Measurements from ENCODE around the gene CD247.

Gene CD247

DNA sequence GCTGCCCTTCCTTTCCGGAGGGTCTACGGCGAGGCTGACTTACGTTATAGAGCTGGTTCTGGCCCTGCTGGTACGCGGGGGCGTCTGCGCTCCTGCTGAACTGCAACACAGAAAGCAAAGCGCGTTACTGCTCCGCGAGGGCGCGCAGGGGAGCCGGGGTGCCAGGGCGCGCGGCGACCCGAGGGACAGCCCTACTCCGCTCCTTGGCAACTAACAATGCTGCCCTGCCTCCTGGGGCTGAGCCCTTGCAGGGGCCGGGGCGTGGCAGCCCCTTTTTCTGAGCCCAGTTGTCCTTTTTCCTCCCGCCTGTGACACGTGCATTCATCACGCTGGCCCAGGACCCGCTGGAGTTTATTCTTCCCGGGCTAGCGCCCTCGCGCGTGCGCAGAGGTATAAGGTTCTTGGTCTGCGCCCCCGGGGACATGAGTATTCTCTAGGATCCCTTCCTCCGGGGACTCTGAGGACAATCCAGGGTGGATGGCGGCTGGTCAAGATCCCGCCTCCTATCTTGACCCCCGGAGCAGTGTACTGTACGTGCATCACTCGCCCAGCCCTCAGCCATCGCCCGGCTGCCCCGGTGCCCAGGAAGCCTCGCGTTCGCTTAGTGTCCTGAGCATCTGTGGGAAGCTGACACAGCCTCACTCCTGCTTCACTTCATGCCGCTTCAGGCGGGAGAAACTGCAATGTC lies 78.9 kb downstream of the CD247 start:
- no peak for DNase-seq (ENCODE audit: low read depth in 2 of 2)

DNA sequence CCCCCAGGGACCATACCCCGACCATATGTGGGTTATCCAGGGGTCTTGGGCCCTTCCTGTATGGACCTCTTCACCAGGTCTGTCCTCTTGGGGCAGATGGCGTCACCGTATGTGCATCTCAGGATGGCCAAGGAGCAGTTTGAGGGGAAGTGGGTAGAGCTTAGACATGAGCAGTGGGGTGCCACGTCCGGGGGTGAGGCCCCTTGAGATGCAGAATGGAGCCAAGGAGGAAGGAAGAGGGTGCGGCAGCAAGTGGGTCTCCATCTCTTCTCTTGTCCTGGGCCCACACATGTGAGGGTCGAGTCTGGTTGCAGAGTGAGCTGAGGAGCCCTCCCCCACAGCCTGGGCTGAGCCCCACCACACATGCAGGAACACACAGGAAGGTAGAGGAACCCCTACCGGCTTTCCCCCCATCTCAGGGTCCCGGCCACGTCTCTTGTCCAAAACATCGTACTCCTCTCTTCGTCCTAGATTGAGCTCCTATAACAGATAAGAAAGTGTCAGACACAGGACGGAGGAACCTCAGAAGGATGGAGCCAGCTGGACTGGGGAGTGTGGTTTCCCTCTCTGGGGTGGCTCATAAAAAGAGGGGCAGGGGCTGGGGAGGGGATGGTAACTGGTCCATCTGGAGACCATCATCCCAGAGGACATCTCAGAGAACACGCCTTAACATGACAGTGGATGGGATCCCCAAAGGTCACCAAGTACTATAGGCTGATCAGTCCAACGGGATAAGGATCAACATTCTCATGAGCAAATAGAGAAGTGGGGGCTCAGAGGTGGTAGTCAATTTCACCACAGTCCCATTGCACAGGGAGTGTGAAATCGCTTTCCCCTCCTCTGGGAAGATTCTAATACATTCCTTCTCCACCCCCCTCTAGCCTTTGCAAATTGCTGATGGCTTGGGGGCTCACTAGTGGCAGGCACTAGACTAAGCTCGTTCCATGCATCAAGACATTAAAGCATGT lies 79.9 kb downstream of the CD247 start:
- DNase-seq (ENCODE audit: low read depth in 2 of 2) = no peak

DNA sequence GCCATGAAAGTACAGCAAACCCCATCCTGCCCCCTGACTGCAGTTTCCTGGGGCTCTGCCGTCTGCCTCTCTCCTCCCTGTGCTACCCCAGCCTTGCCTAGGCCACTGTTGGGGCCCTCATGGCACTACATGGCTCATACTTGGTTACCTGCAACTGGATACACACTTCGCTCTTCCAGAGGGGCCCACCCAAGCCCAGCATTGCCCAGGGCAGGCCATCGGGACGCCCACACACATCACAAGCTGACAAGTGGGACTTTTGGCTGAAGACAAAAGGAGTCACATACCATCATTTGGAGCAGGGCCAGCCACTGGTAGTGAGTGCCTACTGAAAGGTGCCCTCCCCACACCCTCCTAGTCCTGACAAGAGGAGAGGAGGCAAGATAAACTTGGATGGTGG lies 82.8 kb downstream of the CD247 start:
- DNase-seq (ENCODE audit: low read depth in 2 of 2) = no peak

DNA sequence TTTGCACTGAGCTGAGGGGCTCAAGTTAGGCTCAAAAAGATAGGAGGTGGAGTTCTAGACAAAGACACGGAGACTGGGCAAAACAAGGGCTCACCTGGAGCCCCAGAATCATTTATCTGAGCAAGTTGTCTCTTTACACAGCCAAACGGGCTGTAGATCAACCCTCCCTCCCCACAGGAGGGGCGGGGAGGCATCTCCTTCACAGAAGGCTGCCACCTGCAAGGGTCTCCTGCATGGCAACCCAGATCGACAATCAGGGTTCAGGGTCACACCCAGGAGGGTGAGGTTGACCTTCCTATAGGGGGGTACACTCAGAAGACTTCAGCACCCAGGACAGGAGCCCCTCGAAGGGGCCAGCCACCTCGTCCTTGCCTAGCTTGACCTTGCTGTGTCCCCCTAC lies 84.0 kb downstream of the CD247 start:
- DNase-seq (ENCODE audit: low read depth in 2 of 2) = no peak

DNA sequence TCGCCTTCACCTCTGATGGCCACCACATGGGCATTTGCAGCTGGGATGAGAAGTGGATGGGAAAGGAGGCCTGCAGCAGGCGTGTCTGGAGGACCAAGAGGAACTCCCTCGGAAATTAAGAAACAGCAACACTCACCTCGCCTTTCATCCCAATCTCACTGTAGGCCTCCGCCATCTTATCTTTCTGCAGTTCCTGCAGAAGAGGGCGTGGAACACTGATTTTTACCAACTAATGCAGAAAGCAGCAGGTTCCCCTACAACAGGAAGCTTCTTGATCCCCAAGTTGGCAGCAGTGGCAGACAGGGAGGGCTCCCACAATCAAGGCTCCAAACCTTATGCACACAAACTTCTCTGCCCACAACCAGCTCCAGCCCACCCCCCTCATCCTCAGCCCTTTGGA lies 84.4 kb downstream of the CD247 start:
- no peak for DNase-seq (ENCODE audit: low read depth in 2 of 2)

DNA sequence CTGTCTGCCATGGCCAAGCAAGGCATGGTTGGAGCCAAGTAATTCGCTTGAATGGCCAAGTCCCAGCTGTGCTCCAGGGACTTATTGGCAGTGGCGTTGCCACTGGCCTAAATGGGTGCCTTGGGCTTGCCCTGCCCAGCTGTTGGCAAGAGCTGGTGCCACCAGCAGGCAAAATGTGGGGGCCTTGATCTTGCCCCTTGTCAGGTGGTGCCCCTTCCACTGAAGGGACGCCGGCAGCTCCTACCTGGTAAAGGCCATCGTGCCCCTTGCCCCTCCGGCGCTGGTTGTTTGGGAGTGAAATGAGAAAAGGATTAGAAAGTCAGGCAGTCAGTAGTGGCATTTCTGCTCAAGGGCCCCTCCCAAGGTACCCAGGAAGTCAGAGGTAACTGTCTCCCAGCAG lies 85.5 kb downstream of the CD247 start:
- no peak for DNase-seq (ENCODE audit: low read depth in 2 of 2)

DNA sequence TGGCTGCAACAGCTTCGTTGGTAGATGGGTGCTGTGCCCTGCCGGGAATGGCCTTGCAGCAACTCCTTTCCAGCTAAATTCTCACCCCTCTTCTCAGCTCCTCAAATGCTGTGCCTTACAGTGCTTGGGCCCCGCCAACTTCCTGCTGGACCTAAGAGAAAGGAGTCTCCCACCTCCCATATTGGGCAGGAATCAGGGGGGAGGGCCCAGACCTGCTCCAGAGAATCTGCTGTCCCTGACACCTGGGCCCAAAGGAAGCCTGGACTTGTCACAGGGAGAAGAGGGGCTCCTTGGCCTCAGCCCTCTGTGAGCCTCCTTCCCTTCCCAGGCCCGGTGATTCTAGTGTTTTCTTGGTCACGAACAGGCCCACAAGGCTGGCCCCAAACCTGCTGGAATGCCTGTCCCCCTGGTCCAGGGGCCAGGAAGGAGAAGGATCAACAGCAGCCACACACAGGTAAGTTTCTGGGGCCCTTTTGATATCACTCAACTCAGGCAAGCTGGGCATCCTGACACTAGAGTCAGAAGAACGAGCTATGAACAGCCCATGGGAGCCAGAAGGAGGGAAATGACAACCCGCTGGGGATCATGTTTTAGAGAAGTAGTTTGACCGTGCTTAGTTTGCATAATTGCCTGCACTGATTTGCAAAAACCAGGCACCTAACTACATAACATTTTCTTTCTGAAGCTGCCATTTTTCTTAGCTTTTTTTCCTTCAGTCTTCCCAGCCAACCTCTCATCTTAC lies 86.2 kb downstream of the CD247 start:
- no peak for DNase-seq (ENCODE audit: low read depth in 2 of 2)

DNA sequence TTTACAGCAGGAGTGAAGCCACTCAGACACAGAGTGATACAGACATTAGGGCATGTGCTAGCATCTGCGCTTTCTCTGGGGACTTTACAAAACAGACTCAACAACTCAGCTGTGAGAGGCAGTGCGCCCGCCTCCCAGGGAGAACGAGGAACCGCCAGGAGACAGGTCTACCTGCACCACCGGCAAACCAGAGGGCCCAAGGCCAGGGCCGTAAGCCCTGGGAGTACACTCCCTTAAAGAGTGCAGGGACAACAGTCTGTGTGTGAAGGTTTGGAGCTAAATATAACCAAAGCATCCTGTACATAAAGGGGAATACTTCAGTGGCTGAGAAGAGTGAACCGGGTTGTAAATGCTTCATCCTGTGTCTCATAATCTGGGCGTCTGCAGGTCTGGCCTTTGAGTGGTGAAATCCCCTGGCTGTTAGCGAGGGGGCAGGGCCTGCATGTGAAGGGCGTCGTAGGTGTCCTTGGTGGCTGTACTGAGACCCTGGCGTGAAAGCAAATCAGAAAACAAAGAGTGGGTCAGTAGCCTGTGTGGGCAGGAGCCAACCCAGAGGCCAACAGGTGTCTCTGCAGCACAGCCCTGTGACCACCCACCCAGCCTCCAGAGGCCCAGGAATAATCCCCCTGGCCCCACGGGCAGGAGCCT lies 86.9 kb downstream of the CD247 start:
- DNase-seq (ENCODE audit: low read depth in 2 of 2) = no peak

DNA sequence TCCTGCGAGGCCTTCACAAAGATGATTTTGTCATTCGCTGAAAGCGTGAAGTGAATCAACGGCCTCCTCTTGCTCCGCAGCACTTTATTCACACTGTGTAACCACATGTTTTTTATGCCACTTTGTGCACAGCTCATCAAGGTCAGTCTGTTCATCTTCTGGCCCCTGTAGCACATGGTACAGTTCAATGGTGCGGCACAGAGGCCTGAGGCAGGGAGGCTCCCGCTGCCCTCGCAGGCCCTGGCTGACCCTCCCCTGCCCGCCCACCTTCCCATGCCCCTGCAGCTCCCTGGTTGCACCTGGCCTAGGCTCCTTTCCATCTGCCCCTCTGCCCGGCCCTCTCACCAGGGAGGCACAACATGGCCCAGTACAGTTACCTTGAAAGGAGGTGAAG lies 87.5 kb downstream of the CD247 start:
- DNase-seq (ENCODE audit: low read depth in 2 of 2) = no peak

DNA sequence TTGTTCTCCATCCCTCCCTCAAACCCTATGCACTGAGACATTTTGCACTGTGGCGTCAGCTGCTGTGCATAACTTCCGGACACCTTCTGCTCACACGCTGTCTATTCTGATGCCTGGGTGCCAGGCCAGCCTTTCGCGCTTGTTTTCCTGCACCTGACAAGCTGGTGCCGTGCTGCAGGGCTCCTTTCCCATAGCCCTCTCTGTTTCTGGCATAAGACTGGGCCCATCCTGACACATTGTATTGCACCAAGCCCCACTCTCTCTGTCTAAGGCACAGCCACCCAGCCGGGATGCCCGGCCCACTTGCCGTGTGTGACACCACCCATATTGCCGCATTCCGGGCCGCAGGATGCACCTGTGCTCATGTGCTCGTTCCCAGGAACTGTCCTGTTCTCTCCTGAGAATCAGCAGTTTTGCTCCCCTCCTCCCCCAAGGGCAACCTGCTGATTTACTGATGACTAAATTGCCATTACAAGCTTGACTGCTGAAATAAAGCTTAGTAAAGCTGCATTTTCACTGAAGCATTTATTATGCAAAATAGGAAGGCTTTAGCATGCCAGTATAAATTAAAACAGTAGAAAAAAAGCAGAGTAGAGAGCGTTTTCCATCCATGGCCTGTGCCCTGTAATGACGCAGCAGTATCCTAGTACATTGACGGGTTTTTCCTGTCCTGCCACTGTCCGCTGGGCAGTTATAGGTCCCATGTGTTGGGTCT lies 88.0 kb downstream of the CD247 start:
- no peak for DNase-seq (ENCODE audit: low read depth in 2 of 2)

DNA sequence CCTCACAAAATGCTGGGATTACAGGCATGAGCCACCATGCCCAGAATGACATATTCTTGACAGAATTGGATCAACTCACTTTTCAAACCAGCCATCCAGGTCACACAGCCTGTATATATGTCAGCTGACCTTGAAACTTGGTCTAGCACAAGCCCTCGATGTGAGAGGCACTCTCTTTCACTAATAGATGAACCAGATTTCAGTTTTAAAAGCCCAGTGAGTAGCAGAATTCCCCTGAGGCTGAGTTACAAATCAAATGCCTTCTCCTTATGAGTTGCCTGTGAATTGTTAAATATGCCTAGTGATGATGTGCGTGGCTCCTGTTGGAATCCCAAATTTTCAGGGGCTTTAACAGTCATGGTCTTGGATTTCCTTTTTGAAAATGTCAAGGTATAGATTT lies 88.7 kb downstream of the CD247 start:
- no peak for DNase-seq (ENCODE audit: low read depth in 2 of 2)

DNA sequence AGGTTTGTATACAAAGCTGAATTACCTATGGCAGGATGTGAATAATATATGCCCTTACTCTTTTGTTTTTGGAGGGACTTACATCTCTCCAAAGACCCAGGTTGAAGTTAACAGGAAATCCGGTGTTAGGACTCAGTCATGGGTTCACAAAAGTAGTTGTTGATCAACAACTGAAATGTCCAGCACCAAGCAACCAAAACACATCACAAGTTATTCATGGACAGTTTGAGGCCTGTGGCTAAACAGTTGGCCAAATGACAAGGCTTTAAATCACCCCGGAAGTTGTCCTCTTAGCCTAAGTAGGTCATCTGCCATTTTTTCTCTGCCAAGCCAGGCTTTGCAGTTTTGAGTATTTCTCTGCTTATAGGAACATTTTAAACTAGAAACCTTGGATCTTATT lies 89.9 kb downstream of the CD247 start:
- DNase-seq (ENCODE audit: low read depth in 2 of 2) = no peak

DNA sequence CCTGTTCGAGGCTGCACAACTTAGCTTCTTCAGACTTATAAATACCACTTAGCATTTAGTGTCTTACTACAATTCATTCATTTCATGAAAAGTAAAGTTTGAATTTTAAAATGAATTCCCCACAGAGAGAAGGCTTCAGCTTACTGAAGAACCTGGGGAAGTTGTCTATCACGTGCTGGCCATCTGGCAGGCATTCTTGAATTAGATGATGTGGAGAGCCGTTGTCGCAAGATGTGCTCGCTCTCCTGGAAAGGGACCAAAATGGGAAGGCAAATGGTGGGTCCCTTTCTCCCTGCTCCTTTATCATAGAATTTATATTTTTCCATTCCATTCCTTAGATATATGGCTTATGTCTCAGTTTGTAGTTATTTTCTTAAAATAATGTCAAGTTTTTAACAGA lies 90.5 kb downstream of the CD247 start:
- DNase-seq (ENCODE audit: low read depth in 2 of 2) = no peak

DNA sequence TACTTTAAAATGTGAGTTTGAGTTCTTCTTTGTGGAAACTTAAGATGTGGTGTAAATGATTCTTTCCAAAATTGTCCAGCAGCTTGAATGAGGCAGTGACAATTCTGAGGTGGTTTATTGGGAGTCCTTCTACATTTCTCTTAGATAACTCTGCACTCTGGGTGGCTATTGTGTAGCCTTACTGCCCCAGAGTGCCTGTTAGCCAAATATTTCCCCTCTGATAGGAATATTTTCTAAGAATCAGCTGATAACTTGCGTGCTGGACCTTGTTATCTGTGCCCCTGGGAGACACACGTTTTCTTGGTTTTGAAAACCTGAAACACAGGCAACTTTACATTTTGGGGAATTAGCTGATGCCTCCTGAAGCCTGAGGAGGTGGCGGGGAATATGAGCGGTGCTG lies 91.6 kb downstream of the CD247 start:
- no peak for DNase-seq (ENCODE audit: low read depth in 2 of 2)

DNA sequence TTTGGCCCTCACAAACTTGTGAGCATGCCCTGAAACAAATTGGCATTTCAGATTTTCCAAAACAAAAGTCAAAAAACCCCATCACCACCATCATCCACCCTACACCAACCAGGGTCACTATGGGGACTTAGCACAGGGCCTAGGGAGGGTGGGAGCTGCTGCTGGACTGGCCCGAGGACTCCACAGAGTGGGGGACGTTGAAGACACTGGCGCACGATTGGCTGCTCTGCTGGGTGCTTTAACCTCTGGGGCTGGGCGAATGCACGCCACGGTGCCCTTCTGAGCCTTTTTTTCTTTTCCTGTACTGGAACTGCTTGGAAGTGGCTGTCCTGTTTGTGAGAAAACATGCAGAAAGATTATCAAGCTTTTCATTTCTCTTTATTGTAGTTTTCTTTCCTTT lies 92.8 kb downstream of the CD247 start:
- DNase-seq (ENCODE audit: low read depth in 2 of 2) = no peak

DNA sequence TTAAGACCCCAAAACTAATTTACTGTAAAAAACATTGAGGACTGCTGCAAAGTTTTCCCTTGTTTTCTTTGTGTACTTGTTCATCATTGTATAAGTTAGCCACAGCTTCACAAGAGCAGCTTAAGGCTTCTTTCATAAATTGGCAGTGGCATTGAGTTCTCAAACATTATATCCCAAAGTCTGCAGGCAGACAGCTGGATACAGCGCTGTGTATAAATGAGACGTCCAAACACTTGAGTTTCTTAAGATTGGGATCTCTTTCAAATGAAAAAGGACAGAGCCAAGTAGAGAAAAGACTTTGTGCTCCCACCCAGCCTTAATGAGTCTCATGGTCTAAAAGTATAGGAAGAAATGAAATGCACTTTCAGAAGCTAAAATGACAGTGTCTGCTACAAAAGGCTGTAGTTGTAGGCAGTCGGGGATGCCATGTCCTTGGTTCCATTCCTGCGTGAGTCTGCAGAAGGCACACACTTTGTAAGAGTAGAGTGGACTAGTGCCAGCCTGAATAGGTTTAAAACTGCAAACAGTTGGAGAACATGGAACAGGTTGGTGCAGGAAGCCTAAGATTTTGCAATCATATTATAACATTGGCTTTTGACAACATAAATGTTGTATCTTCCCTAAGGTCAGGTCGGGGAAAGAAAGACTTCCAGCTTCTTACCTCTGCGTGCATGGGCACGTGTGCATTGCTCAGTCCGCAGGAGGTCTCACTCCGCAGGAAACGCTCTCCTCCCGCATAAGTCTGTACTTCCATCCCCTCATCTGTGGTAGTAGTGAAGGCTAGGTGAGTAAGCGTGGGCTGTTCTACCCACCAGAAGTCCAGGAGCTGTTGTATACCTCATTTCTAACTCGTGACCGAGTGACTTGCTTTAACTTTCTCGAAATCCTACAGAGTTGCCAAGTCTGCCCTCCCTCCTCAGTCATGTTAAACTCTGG lies 94.4 kb downstream of the CD247 start:
- DNase-seq (ENCODE audit: low read depth in 2 of 2) = no peak

DNA sequence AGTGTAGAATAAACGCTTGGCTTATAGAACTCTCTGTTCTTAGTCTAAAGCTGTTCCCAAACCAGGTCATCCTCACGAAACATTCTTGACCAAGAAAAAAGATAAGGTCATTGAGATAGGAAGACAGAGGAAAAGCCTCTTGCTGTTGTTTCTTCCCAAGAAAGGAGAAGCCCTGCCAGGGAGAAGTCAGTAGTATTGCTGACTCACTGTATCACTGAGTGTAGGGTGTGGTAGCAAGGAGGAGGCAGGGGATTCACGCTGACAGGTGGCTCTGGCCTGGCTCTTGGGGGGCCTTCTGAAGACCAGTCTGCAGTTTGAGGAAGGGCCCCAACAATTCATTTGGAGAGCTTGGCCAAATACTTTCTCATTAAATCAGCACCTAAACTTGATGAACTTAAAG lies 97.8 kb downstream of the CD247 start:
- DNase-seq (ENCODE audit: low read depth in 2 of 2) = no peak

DNA sequence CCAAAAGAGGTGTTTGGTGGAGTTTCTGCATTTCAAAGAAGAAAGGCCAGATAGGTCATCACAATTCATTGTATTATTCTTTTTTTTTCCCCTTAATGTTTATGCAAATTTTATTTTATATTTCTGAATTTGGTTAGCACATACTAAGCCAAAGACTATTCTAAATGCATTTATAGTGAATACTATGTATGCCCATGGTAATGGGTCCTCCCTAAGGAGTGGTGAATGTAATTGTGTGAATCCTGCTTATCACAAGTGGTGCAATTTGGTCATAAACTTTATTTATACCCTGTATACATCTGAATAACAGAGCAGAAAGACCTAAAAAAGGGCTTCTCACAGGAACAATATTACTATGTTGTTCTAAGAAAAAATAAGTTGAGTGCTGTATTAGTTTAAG lies 99.1 kb downstream of the CD247 start:
- DNase-seq (ENCODE audit: low read depth in 2 of 2) = no peak

DNA sequence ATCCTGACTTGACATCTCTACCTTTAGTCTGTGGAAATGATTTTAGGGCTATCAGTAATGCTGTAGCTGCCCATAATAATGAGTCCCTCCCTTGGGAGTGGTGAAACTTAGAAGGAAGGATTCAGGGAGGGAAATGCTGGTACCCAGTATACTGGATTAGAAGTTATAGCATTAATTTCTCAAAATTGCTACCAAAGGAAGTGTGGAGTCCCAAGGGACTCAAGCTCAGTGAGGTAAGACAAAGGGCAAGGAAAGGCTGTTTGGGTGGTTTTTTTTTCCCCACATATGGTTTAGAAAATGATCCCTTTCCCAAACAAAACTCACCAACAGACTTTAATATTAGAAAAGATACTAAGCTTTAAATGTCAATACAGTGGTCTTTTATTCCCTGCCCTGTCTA lies 99.9 kb downstream of the CD247 start:
- no peak for DNase-seq (ENCODE audit: low read depth in 2 of 2)

DNA sequence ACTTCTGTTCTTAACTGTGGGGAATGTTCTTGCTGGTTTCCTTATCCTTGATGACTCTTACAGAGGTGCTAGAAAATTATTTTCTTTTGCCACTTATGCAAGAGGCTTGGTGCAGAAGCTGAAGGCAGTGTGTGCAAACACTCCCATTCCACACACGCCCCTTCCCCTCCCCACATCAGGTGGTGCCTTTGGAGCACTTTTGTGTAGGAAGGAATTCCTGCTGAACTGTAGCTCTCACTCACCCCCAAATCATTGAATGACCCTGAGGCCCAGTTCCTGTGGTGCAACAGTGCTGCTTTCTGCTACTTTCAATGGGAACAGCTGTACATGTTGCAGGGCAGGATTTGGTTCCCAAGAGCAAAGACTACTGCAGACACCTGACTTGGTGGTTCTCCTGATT lies 101.8 kb downstream of the CD247 start:
- no peak for DNase-seq (ENCODE audit: low read depth in 2 of 2)

Measured in stimulated activated CD4-positive, alpha-beta T cell treated with anti-CD3 and anti-CD28 coated beads, Interleukin-4, amount 100 ng/mL, for 48 hours (primary cell).